HCT116 (cell line): Measurements from ENCODE around the gene PEG3. TPM values are rescaled to one million over a fixed set of nuclear protein-coding genes. Genes with fewer than 3 reads are reported as not detected.
"Not testable (repeated sequence)": the region's sequence is repeated elsewhere in the genome, so short reads cannot be mapped to it uniquely, and the experiment has no call there.

ENCODE experiments used
- ATAC-seq: fragments of 200-7000 bp; cut with Tn5 transposase; 2 replicates; pipeline ENCODE4 v1.9.1; 2020; ENCODE audit warnings: mild to moderate bottlenecking, moderate library complexity
- BruUV-seq: library from RNA; stranded (reverse); fragments of 400-500 nt; replicated peaks from 2 replicates; lab custom pipeline; 2021; lab: Mats Ljungman, UMichigan
- CTCF ChIA-PET: fragments of 300-600 bp; sonication (Branson Sonifier 250); formaldehyde crosslinking; loops from one replicate; lab custom pipeline; 2021; ENCODE audit warnings: antibody characterized with exemption; lab: Charles Lee
- POLR2A ChIA-PET: fragments of 300-600, 350-600 bp; sonication (Branson Sonifier 250); formaldehyde crosslinking; loops from one replicate; lab custom pipeline; 2021; ENCODE audit warnings: antibody characterized with exemption; lab: Charles Lee
- RAD21 ChIA-PET, 2 experiments: fragments of 300-600 bp; sonication (Branson Sonifier 250); formaldehyde crosslinking; loops; one replicate each; lab custom pipeline; 2023; ENCODE audit warnings: low total read pairs in 2 of 2; ENCODE audit not compliant: uncharacterized antibody in 2 of 2, unreplicated experiment in 2 of 2, low non-redundant PET in 1 of 2; lab: Charles Lee
- DNase-seq: peaks from one replicate; pipeline ENCODE4 v3.0.0-alpha.2; 2010; ENCODE audit warnings: low read depth, low spot score
- H2AFZ ChIP-seq: fragments of 200-600 bp; shearing (Covaris generic), sonication (generic); 2 replicates; pipeline ENCODE4 v1.6.1; 2017; ENCODE audit warnings: low read depth, mixed run types, mixed read lengths, antibody characterized with exemption, low read length; ENCODE audit not compliant: poor library complexity, severe bottlenecking
- H3K27ac ChIP-seq: 2 replicates; pipeline ENCODE4 v1.5.1; 2012; ENCODE audit warnings: low read depth, low read length
- H3K27me3 ChIP-seq: fragments of 200-600 bp; sonication (generic); 2 replicates; pipeline ENCODE4 v1.6.1; 2016; ENCODE audit warnings: mixed run types, low read length, mixed read lengths; ENCODE audit not compliant: insufficient read depth
- H3K36me3 ChIP-seq, 2 experiments: fragments of 200-500 bp in 1 of 2; fragments of 200-600 bp in 1 of 2; sonication (Bioruptor generic) in 1 of 2; sonication (generic) in 1 of 2; 2 replicates each; pipeline versions ENCODE4 v1.5.1 to v1.6.1; 2014 to 2016; ENCODE audit warnings: low read length in 2 of 2, inconsistent platforms in 1 of 2, mixed read lengths in 1 of 2, mixed run types in 1 of 2; ENCODE audit not compliant: insufficient read depth in 2 of 2, control insufficient read depth in 1 of 2
- H3K4me1 ChIP-seq, 2 experiments: fragments of 200-600 bp in 1 of 2; sonication (generic) in 1 of 2; 2 replicates each; pipeline versions ENCODE4 v1.5.1 to v1.6.1; 2012 to 2017; ENCODE audit warnings: low read length in 2 of 2, inconsistent platforms in 1 of 2, mild to moderate bottlenecking in 1 of 2, mixed read lengths in 1 of 2, mixed run types in 1 of 2, moderate library complexity in 1 of 2; ENCODE audit not compliant: insufficient read depth in 2 of 2, control insufficient read depth in 1 of 2
- H3K4me2 ChIP-seq: fragments of 200-600 bp; sonication (generic); 2 replicates; pipeline ENCODE4 v1.6.1; 2017; ENCODE audit warnings: mixed run types, low read length, mixed read lengths
- H3K4me3 ChIP-seq, 2 experiments: fragments of 200-600 bp in 1 of 2; sonication (generic) in 1 of 2; replicated peaks in 1 of 2; 2 replicates each; pipeline ENCODE4 v1.5.1; 2011 to 2016; ENCODE audit warnings: low read length in 2 of 2, control low read depth in 1 of 2, low read depth in 1 of 2, mild to moderate bottlenecking in 1 of 2, mixed read lengths in 1 of 2, mixed run types in 1 of 2
- H3K79me2 ChIP-seq: fragments of 200-600 bp; sonication (generic); 2 replicates; pipeline ENCODE4 v1.6.1; 2017; ENCODE audit warnings: mild to moderate bottlenecking, mixed run types, low read length, moderate library complexity, mixed read lengths; ENCODE audit not compliant: insufficient read depth
- H3K9ac ChIP-seq: fragments of 200-600 bp; sonication (generic); 2 replicates; pipeline ENCODE4 v1.6.1; 2016; ENCODE audit warnings: low read length, mixed read lengths
- H3K9me2 ChIP-seq: fragments of 200-600 bp; sonication (generic), shearing (Covaris generic); 2 replicates; pipeline ENCODE4 v1.6.1; 2017; ENCODE audit warnings: mixed run types, mild to moderate bottlenecking, moderate library complexity; ENCODE audit not compliant: insufficient read depth
- H3K9me3 ChIP-seq, 2 experiments: fragments of 200-500 bp in 1 of 2; fragments of 200-600 bp in 1 of 2; sonication (Bioruptor generic) in 1 of 2; sonication (generic) in 1 of 2; 2 replicates each; pipeline ENCODE4 v1.6.1; 2014 to 2017; ENCODE audit warnings: low read length in 2 of 2, mixed read lengths in 2 of 2, inconsistent platforms in 1 of 2, low read depth in 1 of 2, mild to moderate bottlenecking in 1 of 2, mixed run types in 1 of 2, moderate library complexity in 1 of 2; ENCODE audit not compliant: control insufficient read depth in 1 of 2, insufficient read depth in 1 of 2
- H4K20me1 ChIP-seq: fragments of 200-600 bp; sonication (generic), shearing (Covaris generic); 2 replicates; pipeline ENCODE4 v1.6.1; 2017; ENCODE audit warnings: mixed run types, mild to moderate bottlenecking, moderate library complexity; ENCODE audit not compliant: insufficient read depth
- CTCF ChIP-seq, 3 experiments: fragments of 200-600 bp in 1 of 3; sonication (generic) in 1 of 3; IDR thresholded peaks in 2 of 3; conservative IDR thresholded peaks in 1 of 3; 2 replicates each; pipeline ENCODE4 v1.5.1; 2012 to 2017; ENCODE audit warnings: low read depth in 2 of 3, low read length in 2 of 3, antibody characterized with exemption in 1 of 3, borderline replicate concordance in 1 of 3, control low read depth in 1 of 3, mild to moderate bottlenecking in 1 of 3, mixed read lengths in 1 of 3, mixed run types in 1 of 3, moderate library complexity in 1 of 3; ENCODE audit not compliant: insufficient read depth in 1 of 3
- POLR2AphosphoS5 ChIP-seq: IDR thresholded peaks from 2 replicates; pipeline ENCODE4 v1.6.1; 2011; ENCODE audit warnings: mild to moderate bottlenecking, low read depth, low read length, moderate library complexity
- SRF ChIP-seq: IDR thresholded peaks from 2 replicates; pipeline ENCODE4 v1.6.1; 2012; ENCODE audit warnings: low read depth
- ZFX ChIP-seq: fragments of 450-650 bp; IDR thresholded peaks from 2 replicates; pipeline ENCODE4 v1.6.1; 2017
- intact Hi-C: fragments of 100-400 bp; cut with micrococcal nuclease; formaldehyde crosslinking; loops from 2 replicates; pipeline ENCODE4 v1.10.0; 2022
- total RNA-seq: library from RNA; stranded (reverse); gene quantifications from one replicate; pipeline ENCODE4 v1.2.1, GENCODE V29; 2021; ENCODE audit not compliant: unreplicated experiment

PEG3 gene
- total RNA-seq, 1 experiment from 2014 or later: 0.34 TPM

GRCh38 chr19:56858026-56858425, 17.5 kb upstream of the PEG3 start:
- H3K9me2 ChIP-seq: no peaks in the 10 kb centered on the region
- no peak overlapping the region for H3K27ac ChIP-seq
- no peak for ATAC-seq
- POLR2A ChIA-PET: no interaction called here
- no TSS peak for BruUV-seq
- H2AFZ ChIP-seq: no peak overlapping the region
- no peaks in the 10 kb centered on the region for H4K20me1 ChIP-seq
- H3K9me3 ChIP-seq: peaks cover 9 to 24% of the 10 kb centered on the region in 2 experiments; a peak in 2 of 4 replicates
- intact Hi-C loops: no loop called here
- TF ChIP-seq ZFX: no peak
- no peak overlapping the region for H3K9ac ChIP-seq
- H3K4me3 ChIP-seq: no peak overlapping the region
- H3K4me1 ChIP-seq: no peaks in the 10 kb centered on the region
- no peak overlapping the region for H3K4me2 ChIP-seq
- DNase-seq: no peak
- RAD21 ChIA-PET: no interaction called here
- H3K79me2 ChIP-seq: no peaks in the 10 kb centered on the region
- H3K36me3 ChIP-seq: no peaks in the 10 kb centered on the region
- CTCF ChIA-PET: no interaction called here
- no peaks in the 10 kb centered on the region for H3K27me3 ChIP-seq

- no peaks in the 10 kb centered on the region for H3K4me1 ChIP-seq
- H3K79me2 ChIP-seq: no peaks in the 10 kb centered on the region
- POLR2A ChIA-PET: no interaction called here
- H2AFZ ChIP-seq: no peak overlapping the region
- H3K27me3 ChIP-seq: no peaks in the 10 kb centered on the region
- peaks cover 9 to 19% of the 10 kb centered on the region in 2 experiments; a peak in 2 of 4 replicates for H3K9me3 ChIP-seq
- H3K9me2 ChIP-seq: no peaks in the 10 kb centered on the region
- no peak overlapping the region for H3K9ac ChIP-seq
- H3K36me3 ChIP-seq: no peaks in the 10 kb centered on the region
- DNase-seq (no peak), ATAC-seq (no peak)
- no peak overlapping the region for H3K4me3 ChIP-seq
- no peaks in the 10 kb centered on the region for H4K20me1 ChIP-seq
- no peak overlapping the region for H3K27ac ChIP-seq
- TF ChIP-seq CTCF (IDR thresholded peaks at IDR 0.05 in 2 of 3, conservative IDR thresholded peaks at IDR 0.05 in 1 of 3; ENCODE audit: borderline replicate concordance in 1 of 3, insufficient read depth in 1 of 3, low read depth in 2 of 3, low read length in 2 of 3) (no peak), POLR2AphosphoS5 (no peak), SRF (no peak)
- H3K4me2 ChIP-seq: no peak overlapping the region
- CTCF ChIA-PET: no interaction called here
- intact Hi-C loops: no loop called here
- no TSS peak for BruUV-seq
- RAD21 ChIA-PET: no interaction called here
These were observed 16.3 kb upstream of the PEG3 start for GRCh38 chr19:56856822-56857221.

- POLR2A ChIA-PET: not testable (repeated sequence)
These were observed 11.8 kb upstream of the PEG3 start for GRCh38 chr19:56852361-56852760.

More at GRCh38 chr19:56852361-56852760, 11.8 kb upstream of the PEG3 start:
- H3K27ac ChIP-seq, H3K9me2 ChIP-seq, H2AFZ ChIP-seq, CTCF ChIA-PET, H3K4me1 ChIP-seq, H3K9ac ChIP-seq, H3K4me2 ChIP-seq, intact Hi-C loops, H3K79me2 ChIP-seq, H3K27me3 ChIP-seq, H3K4me3 ChIP-seq, H4K20me1 ChIP-seq, H3K36me3 ChIP-seq, DNase-seq, RAD21 ChIA-PET, ATAC-seq, BruUV-seq: not testable (repeated sequence)
- peaks cover 7 to 33% of the 10 kb centered on the region in 2 experiments; a peak in 2 of 4 replicates for H3K9me3 ChIP-seq
